Myocyte (in vitro differentiated cells): ENCODE results near the gene PNRC2. TPM values are rescaled to one million over a fixed set of nuclear protein-coding genes. Genes with fewer than 3 reads are reported as not detected.
"Not testable (repeated sequence)": the region's sequence is repeated elsewhere in the genome, so short reads cannot be mapped to it uniquely, and the experiment has no call there.

Source experiments
- DNase-seq: peaks from one replicate; pipeline ENCODE4 v3.0.0-alpha.2; 2012; ENCODE audit warnings: low read depth
- total RNA-seq: library from RNA; depleted of rRNA; stranded (reverse); fragments of >200 nt; gene quantifications from 2 replicates; pipeline ENCODE4 v1.2.3, GENCODE V29; 2014

Gene PNRC2
- total RNA-seq, 1 donor from 2014 or later: 64.8 TPM

DNA sequence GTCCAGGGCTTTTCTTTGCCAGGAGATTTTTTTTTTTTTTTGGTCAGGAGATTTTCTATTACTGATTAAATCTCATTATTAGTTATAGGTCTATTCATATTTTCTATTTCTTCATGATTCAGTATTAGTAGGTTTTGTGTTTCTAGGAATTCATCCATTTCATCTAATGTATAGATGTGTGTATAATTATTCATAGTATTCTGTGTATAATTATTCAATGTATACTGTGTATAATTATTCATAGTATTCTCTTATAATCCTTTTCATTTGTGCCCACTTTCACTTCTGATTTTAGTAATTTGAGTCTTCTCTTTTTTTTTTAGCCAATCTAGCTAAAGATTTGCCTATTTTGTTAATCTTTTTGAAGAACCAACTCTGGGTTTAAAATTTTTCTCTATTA is 12.3 kb upstream of the PNRC2 start:
- no peak for DNase-seq

DNA sequence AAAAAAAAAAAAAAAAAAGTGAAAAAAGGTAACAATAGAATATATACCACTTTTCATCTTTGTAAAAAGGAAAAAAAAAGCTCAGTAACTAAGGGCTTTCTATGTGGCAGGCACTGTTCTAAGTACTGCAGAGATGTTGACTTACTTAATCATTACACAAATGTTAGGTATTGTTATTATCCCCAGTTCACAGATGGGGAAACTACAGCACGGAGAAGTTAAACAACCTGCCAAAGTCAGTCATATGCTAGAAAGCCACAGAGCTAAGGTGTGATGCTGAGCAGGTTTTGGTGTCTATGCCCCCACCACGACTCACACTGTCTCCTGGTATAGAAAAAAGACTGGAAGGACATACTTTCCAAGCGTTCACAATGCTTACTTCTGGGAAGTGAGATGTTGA is 6.6 kb upstream of the PNRC2 start:
- no peak for DNase-seq

DNA sequence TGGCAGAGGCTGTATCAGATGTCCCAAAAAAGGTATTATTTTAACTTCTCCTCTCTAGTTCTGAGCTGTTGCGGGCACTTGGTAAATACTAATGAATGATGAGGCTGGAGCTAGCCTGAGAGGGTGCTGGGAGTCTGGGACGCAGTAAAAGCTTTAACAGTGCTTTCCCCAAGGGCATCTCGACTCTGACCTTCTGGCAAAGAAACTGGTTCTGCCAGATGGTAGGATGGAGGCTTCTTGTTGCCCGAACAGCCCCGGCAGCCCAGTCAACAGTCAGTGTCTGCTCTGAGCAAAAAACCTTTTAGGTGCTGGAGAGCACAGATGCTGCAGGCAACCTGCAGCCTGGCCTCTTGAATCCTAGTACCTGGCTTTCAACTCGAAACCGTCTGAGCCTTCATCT is 2.5 kb upstream of the PNRC2 start:
- no peak for DNase-seq

DNA sequence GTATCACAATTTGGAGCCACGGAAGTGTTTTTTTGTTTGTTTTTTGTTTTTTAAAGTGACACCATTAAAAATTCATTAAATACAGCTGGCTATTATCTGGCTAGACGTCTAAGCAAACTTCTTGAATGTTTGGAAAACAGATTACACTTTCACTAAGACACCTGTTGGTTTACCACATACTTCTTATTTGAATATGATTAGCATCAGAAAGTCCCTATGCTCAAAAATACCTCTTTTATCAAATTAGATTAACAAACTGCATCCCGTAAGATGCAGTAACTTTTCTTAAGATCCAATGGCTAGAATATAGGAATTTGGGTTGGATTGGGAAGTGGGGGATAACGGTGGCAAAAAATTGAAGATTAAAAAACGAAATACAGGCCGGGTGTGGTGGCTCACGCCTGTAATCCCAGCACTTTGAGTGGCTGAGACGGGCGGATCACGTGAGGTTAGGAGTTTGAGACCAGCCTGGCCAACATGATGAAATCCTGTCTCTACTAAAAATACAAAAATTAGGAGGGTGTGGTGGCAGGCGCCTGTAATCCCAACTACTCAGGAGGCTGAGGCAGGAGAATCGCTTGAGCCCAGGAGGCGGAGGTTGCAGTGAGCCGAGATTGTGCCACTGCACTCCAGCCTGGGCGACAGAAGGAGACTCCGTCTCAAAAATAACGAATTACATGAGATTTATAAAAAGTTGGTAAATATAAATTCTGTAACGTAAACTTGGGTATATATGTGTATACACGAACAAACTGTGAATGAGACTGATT is 1.4 kb upstream of the PNRC2 start:
- not testable (repeated sequence) for DNase-seq

DNA sequence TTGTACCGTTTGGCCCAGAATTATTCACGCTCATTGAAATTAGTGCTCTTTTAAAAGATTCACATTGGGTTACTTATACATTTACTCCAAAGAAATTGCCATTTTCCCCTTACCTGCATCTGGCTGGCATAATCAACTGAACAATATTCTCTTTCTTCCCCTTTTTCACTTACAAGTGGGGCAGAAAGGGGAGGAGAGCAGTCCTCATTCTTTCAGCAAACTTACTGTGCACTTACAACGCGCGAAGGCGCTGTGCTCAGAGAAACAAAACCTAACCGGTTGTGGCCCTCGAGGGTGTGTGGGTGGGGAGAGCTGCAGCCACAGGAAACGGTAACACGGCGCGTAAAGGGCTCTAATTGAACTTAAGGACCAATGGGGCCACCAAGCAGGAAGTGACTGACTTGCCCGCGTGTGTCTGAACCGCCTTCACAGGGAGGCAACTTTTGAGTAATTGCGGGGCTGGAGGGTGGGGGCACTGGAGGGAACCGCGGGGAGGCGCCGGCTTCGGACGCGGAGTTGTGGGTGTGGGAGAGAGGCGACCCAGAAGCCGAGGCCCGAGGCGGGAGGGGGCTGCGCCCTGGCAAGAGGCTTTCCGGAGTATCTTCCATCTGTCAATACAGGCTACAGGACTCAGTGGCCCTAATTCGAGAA is 693 bp upstream of the PNRC2 start:
- DNase-seq: peak; percentile 92

DNA sequence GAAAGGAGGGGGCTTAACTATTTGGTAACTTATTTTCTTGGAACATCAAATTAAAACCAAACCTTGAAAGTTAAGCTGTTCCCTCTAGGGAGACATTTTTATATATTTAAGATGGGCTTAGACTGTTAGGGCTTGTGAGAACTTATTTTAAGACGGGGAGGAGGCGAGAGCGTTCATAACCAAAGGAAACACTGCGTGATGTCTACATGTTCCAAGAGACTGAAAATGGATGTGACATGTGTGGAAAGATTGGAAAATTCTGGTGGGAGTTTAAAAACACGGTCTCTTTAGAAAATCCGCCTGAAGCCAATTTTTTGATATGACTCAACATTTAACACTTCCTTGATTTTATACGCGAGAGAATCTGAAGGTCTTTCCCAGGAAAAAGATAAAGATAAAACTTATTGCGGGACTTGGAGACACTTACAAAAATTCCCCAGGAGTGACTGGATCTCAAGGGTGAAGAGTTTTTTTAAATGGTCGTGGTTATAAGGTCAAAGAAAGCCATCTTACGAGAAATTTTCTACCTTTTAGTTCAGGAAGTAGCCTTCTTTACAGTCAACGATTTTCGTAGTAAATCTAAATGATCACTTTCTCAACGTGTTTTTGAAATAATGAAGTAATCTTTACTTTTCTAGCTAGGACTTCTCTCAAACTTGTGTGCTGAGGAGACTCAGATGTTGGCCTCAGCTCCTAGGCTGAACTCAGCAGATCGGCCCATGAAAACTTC is 828 bp downstream of the PNRC2 start:
- DNase-seq: no peak

DNA sequence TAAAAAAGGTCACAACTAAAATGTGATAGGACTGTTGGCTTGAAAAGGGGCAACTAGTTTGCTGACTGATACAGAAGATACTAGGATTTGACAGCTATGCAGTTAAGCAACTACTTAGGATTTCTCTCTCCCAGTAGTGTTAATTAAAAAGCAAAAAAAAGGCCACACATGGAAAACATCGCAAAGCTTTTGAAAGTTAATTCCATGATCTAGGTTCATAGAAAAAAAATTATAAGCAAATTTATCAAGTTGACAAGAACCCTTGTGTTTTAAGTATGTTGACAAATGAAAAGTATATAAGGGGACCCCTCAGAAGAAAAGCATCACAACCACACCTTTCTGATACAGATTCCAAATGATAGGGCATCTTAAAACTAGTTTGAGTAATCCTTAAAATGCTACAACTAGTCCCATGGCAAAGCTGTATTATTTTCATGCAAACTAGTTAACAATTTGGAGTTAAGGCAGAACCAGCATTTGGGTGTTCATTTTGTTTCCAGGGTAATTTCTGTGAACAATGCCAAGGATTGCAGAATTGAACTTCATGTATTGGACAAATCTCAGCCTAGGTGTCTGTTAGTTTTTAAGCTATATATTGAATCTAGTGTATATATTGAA is 4.1 kb downstream of the PNRC2 start:
- no peak for DNase-seq

DNA sequence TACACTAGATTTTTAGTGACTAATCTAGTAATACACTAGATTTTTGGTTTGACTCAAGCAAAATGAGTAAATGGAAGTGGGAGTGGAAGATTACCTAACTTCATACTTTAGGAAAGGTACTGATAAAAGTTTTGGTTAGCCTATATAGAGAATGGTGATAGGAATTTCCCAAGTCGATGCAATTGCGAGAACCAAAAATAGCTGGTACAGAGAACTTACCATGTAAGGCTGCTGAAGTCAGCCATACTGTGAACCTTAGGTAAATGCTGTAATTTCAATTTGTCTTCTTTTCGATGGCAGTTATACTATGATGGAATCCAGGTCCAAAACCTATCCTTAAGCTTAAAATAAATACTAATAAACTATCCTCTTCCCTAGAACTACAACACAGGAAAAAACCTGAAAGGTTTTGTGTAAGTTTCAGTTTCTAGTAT is 4.6 kb downstream of the PNRC2 start:
- no peak for DNase-seq

DNA sequence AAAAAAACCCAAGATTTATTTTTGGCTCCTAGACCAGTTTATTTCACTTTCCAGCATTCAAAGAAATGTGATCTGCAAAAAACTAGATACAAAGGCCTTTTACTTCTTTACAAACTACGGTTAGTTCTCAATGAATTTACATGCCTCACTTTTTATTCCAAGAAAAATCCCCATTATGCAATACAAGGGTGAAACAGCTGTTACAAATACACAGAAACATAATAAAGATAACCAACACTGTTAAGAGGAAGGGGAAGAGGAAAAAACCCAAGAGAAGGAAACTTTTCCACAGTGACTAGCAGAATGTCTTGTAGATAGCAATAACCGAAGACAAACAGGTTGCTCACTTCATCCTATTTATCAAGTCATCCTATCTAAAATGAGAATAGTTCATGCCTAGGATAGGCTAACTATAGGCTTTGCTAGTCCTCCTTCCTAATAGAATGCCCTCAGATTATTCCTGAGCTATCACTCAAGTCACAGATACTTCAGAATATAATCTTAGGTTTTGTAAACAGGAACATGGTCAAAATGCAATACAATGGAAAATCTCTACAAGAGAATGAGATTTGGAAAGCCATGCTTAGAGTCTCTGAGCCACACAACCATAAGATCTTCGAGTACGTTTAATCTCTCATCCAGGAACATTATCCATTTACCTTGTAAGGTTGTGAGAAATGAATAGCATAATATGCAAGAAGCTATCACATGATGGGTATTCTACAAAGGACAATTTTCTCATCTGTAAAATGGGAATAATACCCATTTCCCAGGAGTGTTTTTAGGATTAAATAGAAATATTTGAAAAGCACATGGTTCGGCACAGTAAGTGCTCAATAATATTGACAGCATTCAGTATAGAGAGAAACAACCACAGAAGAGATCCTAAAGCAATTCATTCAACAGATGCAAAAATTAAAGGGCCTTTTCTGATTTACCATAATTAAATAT is 5.4 kb downstream of the PNRC2 start:
- peak; percentile 34 for DNase-seq

DNA sequence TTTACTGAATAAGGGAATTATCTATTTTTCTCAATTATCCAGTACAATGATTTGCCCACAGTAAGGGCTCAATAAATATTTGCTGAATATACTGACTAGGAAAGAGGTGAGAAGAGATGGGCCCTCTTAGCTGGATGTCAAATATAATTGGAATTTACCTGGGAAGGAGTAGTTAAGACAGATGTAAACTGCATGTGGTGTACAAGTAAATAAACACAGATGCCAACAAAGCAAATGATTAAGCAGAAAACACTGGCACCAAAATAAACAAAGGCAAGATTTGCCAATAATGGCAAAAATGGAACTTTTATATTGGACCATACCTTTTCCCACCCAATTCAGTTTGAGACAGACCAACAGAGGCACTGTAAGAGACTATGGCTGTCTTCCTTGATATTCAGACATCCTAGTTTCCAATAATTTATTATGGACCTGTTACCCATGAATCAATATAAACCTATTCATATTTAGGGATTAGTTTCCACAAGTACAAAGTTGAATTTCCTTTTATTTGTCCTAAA is 7.4 kb downstream of the PNRC2 start:
- no peak for DNase-seq

DNA sequence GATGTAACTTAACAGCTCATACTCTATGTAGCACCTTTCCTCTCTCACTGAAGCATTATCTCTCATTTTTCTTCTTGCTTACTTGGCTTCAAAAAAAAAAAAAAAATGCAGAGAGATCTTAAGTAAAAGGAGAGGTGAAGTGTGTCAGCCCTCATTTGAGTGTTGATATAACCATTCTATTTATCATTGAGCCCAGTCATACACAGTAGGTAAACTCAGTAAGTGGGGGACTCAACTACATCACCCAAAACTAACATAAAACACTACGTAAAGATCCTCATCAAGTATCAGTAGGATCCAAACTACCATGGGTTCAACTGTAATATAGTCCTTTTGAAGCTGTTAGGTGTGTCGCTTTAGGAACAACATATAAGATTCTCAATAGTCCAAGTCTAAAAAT is 8.2 kb downstream of the PNRC2 start:
- no peak for DNase-seq

DNA sequence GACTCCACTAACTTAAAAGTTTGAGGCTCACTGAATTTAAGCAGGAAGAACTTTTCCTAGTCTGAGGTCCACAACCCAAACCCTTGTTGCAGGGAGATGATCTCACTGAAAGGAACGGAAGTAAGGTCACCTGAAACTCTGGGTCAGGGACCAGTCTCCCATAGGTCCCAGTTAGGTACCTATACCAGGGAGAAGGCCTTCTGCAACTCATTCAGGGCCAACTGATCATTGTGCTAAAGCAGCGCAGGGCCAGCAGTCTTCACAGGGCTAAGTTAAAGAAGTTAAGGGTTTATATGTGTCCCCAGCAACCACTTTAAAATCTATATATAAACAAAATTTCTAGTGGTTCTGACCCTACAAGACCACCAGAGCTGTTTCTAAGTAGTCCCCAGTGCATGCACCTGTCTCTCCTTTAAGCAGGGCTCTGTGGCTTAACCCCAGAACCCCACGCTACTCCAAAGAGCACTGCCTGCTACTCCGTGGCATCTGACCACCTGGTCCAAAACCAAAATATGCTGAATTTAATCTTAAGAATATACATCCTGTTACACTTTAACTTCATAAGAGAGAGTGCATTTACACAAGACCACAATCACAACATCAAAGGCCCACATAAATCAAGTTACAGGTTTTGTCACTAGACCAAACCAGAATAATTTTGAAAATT is 17.7 kb downstream of the PNRC2 start:
- no peak for DNase-seq

DNA sequence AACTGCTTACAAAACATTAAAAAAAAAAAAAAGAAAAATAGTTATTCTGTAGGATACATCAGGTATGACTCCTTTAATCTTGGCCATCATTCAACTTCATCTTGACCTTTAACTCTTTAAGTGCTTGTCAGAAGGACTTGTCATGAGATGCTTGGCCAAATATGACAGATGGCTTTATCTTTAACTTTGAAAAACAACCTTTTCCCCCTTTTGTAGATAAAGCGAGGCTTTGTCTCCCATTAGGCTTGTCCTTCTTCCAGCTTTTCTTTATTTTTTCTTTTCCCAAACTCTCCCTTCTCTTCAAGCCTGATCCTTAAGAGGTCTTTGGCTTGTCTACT is 18.2 kb downstream of the PNRC2 start:
- no peak for DNase-seq

DNA sequence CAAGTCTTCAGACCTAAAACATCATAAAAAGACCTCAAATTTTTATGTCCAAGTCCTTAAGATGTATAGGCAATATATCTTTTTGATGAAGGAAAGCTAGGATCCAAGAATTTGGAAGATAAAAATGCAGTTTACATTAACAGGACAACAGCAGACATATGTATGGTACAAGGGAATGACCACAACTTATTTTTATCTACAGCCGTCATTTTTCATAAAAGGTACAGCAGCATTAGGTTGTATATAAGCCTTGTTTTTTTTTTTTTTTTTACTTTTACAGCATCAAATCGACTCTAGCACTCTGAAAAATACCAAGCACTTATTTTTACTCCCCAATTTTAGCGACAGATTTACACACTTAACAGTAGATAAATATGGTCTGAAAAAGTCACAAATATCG is 19.2 kb downstream of the PNRC2 start:
- DNase-seq: no peak

DNA sequence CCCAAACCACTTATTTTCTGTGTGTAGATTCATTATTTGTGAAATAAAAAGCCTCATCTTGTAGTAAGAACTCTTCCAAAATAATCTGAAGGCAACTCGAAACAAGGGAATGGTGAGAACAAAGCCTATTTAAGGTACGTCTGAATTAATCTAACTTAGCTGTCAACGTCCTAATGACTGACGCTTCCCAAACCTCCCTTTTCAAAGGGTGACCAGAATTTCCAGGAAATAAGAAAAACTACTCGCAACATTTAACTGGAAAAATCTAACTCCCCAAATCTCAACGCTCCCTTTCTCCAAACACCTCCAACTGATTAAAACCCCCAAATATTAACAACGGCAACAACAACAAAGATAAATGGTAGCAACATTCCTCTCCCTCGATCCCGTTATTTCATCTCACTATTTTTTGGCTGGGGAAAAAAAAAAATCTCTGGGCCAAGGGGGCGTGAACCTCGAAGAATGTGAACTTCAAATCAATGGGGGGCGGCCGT is 19.8 kb downstream of the PNRC2 start:
- DNase-seq: no peak

DNA sequence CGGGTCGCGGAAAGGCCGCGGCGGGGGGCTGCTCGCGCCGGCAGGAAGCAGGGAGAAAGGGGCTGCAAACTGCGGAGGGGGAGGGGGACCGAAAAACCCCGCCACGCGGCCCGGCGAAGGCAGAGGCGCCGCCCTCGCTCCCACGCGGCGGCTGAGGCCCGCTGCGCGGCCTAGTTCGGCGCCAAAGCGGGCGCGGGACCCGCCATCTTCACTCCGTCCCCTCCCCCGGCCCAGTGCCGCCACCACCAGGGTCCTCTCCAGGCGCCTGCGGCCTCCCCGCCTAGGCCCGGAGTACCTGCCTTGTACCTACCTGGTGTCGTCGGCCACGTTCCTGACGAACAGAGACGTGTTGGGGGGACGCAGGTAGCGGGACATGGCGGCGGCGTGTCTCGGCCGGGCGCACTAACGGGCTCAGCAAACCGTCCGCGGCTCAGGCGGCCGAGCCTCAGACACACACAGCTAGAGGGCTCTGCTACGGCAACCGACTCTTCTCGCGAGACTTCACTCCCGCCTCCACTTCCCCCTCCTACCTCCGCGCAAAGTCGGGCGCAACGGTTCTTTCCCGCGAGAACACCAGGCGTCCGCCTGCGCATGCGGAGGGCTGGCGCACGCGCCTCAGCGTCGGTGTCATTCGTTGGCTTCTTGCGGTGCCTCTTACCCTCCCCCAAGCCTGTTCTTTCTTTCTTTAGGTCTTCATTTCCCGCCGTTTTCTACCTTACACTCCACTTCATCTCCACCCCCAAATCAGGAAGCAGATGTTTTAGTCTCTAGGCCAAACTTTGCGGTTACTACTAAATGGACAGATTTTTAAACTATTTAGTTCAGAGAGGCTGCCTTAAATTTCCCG is 20.5 kb downstream of the PNRC2 start, which contains the start of gene SRSF10:
Gene SRSF10, minus strand, starts transcription at position 447 of the 847 bp plus-strand sequence. Its CDS starts 72 bp downstream, at position 375.
- peak; percentile 99 for DNase-seq

DNA sequence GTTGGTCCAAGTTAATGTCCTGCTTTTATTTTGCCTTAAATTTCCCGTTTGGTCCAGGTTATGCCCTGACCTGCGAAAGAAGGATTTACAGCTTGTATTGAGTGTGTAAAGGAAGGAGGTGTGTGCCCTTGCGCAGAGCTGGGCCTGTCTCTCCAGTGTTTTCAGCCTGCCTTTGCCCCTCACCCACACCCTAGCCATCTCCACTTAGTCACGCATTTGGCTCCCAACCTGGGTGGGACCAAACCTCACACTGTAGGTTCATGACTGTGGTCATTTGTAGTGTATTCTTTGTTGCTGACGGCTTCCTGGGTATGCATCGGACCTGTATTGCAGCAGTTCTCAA is 21.1 kb downstream of the PNRC2 start:
- DNase-seq: peak; percentile 38

DNA sequence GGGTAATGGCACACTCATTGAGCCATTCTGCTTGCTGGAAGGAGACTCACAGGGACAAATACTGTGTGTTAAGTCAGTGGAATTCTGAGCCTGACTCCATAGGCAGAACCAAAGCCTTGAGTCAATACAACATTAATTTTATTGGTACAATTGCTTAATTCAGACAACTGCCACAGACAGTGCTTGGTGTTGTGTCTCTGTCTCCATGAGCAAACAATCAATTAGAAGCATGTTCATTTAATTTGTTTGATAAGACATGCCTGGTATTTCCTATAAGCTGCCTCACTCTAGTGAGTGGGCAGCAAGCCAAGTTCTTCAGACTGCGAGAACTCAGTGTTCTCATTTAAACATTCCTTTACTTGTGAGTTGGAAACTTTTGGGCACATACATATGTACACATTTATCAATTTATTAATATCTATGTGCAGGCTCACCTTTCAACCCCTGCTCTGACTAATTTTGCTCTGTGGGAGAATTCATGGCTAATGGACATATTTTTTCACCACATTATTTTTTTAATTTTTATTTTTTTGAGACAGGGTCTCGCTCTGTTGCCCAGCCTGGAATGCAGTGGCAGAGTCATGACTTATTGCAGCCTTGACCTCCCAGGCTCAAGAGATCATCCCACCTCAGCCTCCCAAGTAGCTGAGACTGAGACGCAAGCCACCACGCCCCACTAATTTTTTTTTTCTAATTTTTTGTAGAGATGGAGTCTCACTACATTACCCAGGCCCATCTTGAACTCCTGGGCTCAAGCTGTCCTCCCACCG is 25.0 kb downstream of the PNRC2 start:
- DNase-seq: no peak
